HG03097 (cell line): ENCODE data around the gene ATP2C2.

Source experiments
- ATAC-seq: cut with Tn5 transposase; IDR thresholded peaks from one replicate; pipeline ENCODE4 v1.9.1; 2021; ENCODE audit not compliant: unreplicated experiment, low FRiP score

ATP2C2 gene

GRCh38 chr16:84507011-84507982, 139.0 kb downstream of the ATP2C2 start:
- ATAC-seq = no peak

- no peak for ATAC-seq
These were observed 140.2 kb downstream of the ATP2C2 start for GRCh38 chr16:84508502-84508901.

DNA sequence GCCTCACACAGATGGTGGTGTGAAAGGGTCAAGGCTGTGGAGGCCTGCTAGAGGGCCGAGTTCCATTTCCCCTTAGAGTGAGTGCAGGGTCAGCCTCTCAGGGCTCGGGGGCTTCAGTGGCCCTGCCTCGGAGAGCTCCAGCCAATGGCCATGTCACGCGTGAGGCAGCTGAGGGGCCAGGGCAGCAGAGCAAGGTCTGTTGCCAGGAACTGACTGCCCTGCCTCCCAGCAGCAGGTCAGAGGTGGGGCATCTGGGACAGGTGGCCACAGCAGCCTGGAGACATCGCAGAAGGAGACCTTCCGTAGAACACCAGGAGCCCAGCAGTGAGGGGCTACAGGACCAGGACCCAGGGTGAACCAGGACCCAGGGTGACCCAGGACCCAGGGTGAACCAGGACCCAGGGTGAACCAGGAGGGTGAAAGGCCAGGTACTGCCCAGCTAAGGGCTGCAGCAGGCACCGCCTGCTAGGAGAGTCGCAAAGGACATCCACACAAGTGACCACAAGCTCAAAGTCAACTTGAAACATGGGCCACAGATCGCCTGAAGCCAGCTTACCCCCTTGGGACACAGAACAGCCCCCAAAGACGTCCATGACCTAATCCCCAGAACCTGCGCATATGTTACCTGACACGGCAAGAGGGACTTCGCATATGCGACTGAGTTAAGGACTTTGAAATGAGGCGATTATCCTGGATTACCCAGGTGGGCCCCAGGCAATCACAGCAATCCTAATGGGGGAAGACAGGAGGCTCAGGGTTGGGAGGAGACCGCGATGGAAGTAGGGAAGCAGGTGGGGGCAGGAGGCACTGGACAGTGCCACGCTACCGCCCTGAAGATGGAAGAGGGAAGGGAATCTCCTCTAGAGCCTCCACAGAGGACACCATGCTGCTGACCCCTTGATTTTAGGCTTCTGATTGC, 141.0 kb downstream of the ATP2C2 start:
- no peak for ATAC-seq

DNA sequence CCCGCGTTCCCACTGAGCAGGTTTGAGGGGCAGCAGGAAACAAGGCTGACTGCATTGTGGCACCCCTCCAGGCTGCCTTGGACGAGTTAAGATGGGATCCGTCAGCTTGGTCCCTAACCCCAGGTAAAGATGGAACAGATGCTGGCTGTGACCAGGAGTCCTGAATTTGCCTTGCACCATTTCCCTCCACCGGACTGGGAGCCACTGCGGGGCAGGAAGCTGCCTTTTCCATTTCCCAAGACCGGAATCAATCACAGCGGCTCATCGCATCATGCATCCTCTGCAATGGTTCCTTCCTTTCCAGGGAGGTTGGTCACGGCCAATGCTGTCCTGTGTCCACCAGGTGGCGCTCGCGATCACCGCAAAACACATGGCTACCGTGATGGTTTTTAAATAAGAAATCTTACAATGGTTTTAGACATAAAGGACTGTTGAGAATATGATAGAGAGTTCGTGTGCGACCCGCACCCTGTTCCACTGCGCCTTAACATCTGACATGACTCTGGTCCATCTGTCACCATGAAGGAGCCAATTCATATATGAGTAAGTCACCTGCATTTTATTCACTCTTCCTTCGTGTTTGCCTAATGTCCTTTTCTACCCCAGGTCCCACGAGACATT, 143.0 kb downstream of the ATP2C2 start:
- no peak for ATAC-seq

DNA sequence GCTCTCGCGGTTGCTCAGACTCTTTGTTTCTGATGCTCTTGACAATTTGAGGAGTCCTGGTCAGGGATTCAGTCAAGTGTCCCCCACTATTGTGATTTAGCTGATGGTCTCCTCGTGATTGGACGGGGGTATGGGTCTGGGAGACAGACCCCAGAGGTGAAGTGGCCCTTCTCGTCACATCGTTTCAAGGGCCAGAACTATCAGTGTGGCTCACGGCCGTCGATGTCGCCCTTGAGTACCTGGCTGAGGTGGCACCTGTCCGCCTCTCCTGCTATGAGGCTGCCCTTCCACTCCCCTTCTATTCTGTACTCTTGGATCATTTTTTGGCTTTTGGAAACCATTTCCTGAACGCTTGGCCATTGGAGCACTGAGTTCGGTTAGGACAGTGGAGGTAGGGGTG, 143.5 kb downstream of the ATP2C2 start:
- no peak for ATAC-seq

DNA sequence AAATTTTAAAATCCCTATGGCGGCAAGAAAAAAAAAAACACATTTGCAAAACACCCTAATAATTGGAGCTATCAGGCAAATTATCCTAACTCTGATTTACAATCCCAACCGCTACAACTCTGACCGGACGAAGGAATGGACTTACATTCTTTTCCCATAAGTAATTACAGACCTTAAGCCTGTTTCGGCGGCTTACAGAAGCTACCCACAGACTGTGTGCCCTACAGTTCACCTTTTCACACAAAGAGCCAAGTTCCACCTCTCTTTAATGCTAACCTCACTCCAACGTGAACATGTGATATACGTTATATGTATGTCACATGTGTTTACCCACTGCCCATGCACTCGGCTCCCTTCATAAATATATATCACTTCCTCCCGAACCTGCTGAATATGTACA, 144.8 kb downstream of the ATP2C2 start:
- no peak for ATAC-seq

GRCh38 chr16:84513666-84514065, 145.3 kb downstream of the ATP2C2 start:
- no peak for ATAC-seq
